Dermis blood vessel endothelial cell (primary cell): ENCODE data around the gene CCDC122. TPM values are rescaled to one million over a fixed set of nuclear protein-coding genes. Genes with fewer than 3 reads are reported as not detected.
"Not testable (repeated sequence)": the region's sequence is repeated elsewhere in the genome, so short reads cannot be mapped to it uniquely, and the experiment has no call there.

Experiments used
- DNase-seq: peaks from one replicate; pipeline ENCODE4 v3.0.0; 2010
- total RNA-seq: library from RNA; depleted of rRNA; stranded (reverse); fragments of >200 nt; gene quantifications from 2 replicates; pipeline ENCODE4 v1.2.3, GENCODE V29; 2014

Gene CCDC122
- total RNA-seq, 1 donor from 2014 or later, result 0.68 TPM

GRCh38 chr13:43876366-43876765, 3.2 kb downstream of the CCDC122 start:
- DNase-seq, result no peak

DNA sequence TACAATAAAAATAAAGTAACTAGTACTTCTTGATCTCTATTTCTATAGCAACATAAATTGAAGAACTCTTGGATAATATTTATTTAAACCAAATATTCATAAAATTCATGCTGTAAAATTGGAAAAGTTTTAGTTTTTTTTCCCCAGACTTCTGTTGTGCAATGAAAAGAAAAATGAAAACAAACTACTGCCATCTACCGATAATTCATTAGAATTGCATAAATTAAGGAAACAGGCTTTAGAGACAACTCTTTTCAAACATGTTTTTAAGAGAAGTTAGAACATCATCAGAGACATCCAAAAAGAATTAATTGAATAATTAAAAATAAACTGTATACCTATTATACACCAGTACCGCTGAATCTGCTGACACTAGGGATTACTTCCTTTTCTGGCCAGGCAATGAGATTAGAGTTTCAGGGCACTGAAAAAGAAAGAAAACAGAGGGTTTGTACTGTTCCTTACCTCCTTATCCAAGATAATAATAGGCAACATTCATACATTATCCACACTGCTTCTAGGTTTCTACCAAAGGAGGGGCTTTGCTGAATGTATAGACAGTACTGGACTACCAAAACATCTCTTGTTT, 4.9 kb downstream of the CCDC122 start:
- DNase-seq, result peak; percentile 41

GRCh38 chr13:43872181-43872580, 7.4 kb downstream of the CCDC122 start:
- DNase-seq, result no peak

DNA sequence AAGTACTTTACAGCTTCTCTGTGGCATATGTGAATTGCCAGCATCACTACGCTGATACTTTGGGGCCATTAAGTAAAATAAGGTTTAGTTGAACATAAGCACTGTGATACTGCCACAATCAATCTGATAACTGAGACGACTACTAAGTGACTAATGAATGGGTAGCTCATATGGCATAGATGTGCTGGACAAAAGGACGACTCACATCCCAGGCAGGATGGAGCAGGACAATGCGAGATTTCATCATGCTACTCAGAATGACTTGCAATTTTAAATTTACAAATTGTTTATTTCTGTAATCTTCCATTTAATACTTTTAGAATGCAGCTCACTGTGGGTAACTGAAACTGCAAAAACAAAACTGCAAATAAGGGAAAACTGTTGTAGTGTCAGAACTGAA, 13.6 kb downstream of the CCDC122 start:
- DNase-seq, result peak; percentile 9

GRCh38 chr13:43864921-43865320, 14.6 kb downstream of the CCDC122 start:
- DNase-seq, result no peak

- DNase-seq, result no peak
Observed at GRCh38 chr13:43861863-43862262, 17.7 kb downstream of the CCDC122 start.

DNA sequence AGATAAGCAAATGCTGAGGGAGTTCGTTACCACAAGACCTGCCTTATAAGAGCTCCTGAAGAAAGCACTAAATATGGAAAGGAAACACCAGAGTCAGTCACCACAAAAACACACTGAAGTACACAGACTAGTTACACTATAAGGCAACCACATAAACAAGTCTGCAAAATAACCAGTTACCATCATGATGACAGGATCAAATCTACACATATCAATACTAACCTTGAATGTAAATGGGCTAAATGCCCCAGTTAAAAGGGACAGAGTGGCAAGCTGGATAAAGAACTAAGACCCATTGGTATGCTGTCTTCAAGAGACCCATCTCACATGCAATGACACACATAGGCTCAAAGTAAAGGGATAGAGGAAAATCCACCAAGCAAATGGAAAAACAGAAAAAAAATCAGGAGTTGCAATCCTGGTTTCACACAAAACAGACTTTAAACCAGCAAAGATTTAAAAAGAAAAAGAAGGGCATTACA, 26.6 kb downstream of the CCDC122 start:
- DNase-seq, result no peak

DNA sequence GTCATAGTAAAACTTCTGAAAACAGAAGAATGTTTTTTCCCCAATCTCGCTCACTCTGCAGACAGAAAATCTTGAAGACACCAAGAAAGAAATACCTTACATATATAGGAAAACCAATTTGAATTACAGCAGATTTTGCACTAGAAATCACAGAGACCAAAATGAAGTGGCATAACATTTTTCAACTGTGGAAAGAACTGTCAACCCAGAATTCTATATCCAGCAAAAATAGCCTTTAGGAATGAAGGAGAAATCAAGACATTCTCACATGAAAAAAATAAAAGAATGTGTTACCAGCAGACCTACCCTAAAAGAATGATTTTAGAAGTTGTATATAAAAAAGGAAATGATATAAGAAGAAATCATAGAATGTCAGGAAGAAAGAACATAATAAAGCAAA, 28.7 kb downstream of the CCDC122 start:
- peak; percentile 10 for DNase-seq

DNA sequence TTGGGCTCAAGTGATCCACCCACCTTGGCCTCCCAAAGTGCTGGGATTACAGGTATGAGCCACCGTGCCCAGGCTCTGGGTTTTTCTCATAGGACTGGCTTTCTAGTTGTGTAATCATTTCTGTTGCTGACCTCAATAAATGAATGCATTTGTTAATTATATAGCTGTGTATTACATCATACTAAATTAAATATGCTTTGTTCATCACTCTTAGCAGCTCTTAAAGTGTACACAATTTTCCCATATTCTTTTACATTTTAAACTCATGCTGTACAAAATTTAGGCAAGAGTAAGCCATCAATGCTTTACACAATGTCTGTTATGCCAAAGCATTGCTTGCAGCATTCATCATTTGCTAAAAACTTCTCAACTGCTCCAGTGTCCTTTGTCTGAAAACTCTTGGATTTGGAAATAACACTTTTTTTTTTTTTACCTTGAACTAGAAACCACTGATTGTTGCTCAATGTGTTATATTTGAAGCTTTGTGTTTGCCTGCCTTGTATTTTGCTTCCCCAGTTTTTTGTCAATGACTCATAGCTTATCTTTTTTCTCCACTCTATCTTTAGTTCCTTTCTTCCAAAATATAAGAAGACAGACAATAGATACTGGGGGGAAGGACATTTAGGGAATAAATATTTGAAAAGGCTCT, 31.4 kb downstream of the CCDC122 start:
- peak; percentile 36 for DNase-seq

DNA sequence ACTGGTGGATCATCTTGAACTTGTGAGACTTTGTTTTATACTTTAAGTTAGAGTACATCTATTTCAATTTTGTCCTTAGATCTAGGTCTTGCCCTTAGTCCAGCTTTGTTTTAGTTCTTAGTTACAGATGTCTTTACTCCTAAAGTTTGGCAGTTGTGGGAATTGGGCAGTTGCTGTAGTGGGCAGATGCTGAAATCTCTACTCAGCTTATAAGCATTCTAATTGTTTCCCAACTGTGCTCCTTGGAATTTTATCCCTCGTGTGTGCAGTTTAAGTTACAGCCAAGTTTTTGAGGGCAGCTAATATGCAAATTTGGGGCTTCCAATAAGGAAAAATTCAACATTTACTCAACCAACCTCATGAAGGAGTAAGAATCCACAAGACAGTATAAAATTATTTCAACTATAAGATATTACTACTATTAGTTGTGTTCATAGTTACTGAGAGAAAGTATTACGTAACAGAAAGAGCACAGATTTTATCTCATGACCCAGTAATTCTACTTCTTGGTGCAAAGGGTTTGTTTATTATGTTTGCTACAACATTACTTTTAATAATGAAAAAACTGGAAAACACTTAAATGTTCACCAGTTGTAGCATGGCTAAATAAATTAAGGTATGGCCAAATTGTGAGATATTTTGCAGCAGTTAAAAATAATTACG, 32.9 kb downstream of the CCDC122 start:
- no peak for DNase-seq

GRCh38 chr13:43838909-43839308, 40.6 kb downstream of the CCDC122 start:
- DNase-seq, result no peak

DNA sequence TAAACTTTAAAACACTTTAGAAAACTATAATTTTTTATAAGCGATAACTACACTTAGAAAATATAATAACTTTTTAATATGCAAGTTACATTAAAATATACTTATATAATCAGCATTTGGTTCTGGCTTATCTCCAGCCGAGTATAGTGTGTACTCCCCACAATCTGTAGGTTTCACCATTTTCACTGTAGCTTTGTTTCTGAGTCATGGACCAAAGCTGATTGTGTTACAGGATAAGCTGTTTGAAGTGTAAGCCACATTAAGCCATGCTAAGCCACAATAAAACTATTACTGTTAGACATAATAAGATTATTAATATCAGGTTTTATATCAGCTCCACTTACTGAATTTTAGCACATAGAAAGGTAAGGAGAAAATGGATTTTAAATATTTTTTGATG, 43.8 kb downstream of the CCDC122 start:
- DNase-seq, result no peak

GRCh38 chr13:43831088-43831487, 48.5 kb downstream of the CCDC122 start:
- DNase-seq, result no peak

DNA sequence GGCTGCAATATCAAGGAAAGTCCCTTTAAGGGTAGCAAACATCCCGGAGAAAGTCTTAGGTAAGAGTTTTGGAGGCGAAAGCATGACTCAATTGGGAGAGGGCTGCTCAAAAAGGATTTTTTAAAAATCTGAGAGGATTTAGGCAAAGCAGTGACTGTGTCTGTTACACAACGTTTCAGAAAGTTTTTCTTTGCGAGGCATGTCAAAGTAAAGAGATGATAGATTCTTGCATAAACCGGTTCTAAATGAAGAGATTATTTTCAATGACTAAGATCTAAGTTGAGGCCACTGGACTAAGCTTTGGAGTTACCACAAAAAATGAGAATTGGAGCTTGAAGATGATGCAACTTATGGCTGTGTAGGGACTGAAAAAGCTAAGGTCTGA, 49.1 kb downstream of the CCDC122 start:
- DNase-seq, result no peak

DNA sequence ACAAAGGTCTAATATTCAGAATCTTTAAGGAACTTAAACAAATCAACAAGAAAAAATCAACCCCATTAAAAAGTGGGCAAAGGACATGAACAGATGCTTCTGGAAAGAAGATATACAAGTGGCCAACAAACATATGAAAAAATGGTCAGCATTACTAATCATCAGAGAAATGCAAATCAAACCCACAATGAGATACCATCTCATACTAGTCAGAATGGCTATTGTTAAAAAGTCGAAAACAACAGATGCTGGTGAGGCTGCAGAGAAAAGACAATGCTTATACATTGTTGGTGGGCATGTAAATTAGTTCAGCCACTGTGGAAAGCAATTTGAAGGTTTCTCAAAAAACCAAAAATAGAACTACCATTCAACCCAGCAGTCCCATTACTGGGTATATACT, 54.9 kb downstream of the CCDC122 start:
- DNase-seq, result not testable (repeated sequence)

DNA sequence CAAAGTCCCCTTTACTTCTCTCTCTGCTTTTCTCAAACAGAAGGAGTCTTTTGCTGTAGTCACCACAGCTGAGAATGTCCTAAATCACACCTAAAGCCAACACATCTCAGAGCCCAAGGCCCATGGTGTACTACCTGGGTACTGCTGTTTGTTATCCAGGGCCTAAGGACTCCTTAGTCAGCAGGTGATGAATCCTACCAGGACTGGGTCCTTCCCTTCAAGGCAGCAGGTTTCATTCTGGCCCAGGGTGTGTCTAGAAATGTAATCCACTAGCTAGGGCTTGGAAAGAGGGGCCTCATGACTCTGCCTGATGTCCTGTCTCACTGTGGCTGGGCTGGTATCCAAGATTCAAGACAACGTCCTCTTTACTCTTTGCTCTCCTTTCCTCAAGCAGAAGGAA, 56.6 kb downstream of the CCDC122 start:
- no peak for DNase-seq

GRCh38 chr13:43816401-43816889, 63.1 kb downstream of the CCDC122 start:
- no peak for DNase-seq

- peak; percentile 32 for DNase-seq
Observed at GRCh38 chr13:43815204-43815603, 64.3 kb downstream of the CCDC122 start.

- DNase-seq, result no peak
Observed at GRCh38 chr13:43808676-43809075, 70.9 kb downstream of the CCDC122 start.

- DNase-seq, result no peak
Observed at GRCh38 chr13:43805681-43806128, 73.8 kb downstream of the CCDC122 start.

GRCh38 chr13:43805071-43805468, 74.5 kb downstream of the CCDC122 start:
- DNase-seq, result peak; percentile 38

GRCh38 chr13:43804461-43805070, 75.0 kb downstream of the CCDC122 start:
- peak; percentile 70 for DNase-seq

DNA sequence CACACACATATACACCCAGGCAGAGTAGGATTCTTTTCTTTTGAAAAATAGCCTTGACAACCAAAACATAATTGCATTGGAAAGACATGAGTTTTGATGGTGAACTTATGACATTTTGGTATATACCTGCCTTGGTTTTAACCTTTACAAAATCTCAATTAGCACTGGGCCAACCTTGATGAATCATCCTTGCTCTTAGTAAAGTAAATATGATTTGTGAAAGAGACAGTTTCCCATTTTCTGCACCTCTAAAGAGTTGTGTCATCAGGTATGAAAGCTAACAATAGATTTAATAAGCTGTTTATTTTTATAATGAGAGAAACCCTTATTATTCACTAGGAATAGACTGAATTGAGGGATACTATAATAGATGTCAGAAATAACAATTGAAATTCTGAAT, 77.0 kb downstream of the CCDC122 start:
- DNase-seq, result no peak
